ENCODE data around the gene TFIP11.

Gene TFIP11

DNA sequence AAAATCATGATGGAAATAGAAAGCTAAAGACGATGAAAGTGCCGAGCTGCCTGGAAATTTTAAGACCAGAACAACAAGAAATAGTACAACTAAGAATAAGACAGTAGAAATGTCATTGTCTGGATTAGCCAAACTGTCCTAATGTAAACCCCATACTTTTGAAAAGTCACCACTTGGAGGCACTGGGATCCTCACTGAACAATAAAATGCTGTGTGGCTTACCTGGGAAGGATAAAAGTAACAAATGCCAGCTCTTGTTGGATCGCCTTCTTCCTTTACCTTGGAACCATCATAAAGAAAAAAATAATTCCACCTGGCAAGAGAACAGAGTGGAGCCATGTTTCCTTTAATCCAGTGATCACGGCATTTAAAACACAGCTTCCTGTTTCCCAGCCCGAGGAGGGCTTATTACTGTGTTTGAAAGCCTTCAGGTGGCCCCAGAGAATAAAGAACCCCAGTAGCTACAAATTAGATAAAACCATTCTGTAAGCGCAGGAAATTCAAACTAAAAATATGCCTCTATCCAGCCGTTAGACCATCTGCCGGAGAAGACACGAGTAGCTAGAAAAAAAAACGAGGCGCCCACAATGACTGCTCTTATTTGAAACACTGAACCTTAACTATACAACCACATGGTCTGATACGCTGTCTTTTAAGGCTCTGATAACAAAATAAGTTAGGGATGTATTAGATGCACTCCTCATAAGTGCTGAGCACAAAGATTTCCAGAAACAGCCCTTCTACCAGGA, 33.1 kb downstream of the TFIP11 start:
- no peak for DNase-seq (ENCODE audit: low read depth)

DNA sequence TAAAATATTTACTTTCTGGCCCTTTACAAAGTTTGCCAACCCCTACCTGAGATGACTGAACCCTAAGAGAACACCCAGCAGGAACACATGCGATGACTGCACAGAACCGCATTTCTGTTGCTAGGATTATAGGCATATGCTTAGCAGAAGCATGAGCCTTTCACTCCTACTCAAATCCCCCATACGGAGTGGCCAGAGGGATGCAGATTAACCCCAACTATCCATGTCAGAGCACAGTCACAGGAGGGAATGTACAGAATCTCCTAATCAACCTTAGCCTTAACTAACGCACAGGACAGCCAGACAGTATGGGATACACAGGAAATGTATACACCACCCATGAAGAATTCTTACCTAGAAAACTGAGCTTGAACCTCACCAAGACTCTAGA, 34.9 kb downstream of the TFIP11 start:
- DNase-seq (ENCODE audit: low read depth), result no peak

DNA sequence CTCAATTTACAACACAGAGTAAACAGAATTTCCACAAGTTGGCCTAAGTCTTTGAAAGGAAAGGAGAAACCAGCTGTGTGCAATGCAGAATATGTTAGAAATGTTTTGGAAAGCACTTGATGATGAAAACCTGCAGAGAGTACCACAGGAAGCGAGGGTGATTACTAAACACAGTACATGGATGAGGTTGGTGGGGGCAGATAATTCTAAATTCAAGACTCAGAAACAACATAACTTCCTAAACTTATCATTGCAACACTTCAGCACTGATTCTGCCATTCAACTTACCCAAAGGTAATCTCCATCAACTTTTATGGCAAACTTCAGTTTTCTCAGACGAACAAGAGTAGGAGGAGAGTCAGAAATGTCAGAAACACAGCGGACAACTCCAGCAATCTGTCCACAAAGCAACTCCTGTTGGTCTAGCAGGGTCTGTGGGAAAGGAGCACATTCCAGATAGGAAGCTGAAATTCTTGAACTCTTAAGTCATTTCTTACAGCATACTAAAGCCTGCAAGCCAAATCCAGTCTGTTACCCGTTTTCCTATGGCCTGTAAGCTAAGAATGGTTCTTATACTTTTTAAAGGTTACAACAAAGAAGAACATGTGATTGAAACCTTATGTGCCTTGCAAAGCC, 35.5 kb downstream of the TFIP11 start:
- DNase-seq (ENCODE audit: low read depth), result no peak

DNA sequence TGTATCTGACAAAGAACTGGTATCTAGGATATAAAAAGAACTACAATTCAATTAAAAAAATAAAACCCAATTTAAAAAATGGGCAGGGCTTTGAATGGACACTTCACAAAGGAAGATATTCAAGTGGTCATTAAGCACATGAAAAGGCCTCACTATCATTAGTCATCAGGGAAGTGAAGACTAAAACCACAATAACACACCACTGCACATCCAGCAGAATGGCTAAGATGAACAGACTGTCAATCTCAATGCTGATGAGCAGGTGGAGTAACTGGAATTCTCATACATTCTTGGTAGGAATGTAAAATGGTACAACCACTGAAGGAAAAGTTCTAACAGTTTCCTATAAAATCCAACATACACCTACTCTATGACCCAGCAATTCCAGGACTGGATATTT, 37.6 kb downstream of the TFIP11 start:
- no peak for DNase-seq (ENCODE audit: low read depth)

DNA sequence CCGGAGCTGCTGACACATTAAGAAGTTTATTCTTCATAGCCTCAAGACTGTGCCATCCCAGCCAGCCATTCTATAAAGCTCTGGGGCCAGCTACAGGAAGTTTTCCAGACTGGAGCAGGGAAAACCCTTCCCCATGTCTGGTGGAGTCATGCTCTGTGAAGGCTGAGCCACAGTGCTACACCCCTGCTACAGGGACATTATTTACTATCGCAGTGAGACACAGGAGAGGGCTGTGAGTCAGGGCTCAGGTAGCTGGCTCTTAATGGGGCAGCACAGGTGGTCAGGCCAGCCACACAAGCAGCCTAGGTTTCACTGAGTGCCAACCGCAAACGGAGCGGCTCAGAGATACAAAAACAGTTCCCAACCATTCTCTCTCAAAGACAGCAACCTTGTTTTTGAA, 40.8 kb downstream of the TFIP11 start:
- DNase-seq (ENCODE audit: low read depth), result no peak

DNA sequence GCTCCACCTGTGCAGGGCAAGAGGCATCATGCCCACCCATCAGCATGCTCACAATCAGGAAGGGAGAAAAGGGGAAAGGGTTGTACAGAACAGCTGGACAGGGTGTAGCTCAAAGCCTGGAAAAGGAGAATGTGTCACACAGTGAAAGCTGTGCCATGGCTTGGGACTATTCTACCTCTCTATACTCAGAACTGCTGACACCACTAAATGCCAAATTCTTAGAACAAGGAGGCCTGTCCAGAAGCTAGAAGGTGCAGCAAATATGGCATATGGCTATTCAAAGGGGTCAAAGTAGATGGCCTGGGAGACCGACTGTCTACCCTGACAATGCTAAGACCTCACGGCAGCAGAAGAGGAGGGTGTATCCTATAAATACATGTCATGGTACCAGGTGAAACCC, 41.5 kb downstream of the TFIP11 start:
- DNase-seq (ENCODE audit: low read depth), result no peak

DNA sequence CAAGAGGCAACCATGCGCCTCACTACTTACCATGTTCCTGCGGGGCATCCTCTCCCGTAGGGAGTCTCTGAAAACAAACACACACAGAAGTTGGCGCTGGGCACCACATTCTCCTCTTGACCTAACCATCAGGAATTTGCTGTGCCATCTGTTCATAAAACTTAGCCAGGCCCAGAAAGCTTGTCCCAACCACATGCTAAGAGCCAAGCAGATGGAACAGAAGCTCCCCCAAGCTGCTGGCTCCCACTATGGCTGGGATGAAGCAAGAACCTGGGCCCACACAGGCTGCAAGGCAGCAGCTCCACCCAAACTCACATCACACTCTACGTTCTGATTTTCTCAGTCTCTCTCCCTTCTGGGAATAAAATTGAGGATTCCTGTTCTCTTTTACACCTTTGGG, 46.1 kb downstream of the TFIP11 start:
- no peak for DNase-seq (ENCODE audit: low read depth)

DNA sequence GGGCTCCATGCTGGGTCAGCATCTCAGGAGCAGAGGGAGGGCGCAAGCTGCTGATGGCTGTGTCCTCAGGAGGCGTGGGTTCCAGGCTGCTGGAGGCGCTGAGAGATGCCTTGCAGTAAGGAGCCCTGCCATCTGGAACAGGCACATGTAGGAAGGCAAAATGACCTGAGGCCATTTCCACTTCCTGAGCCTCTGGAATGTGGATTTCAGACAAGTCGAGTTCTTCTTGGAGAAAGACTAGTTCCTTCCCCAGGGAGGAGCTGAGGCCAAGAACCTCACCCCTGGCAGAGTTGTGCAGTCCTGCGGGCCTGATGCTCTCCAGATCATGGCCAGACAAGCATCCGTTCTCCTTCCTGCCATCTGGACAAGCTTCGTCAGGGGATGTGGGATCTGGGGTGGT, 48.0 kb downstream of the TFIP11 start:
- no peak for DNase-seq (ENCODE audit: low read depth)

DNA sequence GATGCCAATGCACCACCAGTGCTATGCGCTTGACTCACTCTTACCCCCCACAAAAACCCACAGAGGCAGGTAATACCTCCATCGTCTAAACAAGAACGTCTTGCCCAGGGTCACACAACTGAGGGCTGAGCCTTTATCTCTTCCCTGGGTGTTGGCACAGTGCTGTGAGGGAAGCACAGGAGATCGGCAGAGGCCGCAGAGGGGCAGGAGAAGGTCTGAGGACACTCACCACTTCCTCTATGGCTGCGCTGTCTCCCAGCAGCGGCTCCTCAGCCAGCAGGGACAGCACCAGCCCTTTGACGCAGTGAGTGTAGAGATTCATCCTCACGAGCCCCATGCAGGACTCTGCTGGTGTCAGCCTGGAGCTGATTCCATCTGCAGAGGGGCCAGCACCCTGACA, 48.6 kb downstream of the TFIP11 start:
- DNase-seq (ENCODE audit: low read depth), result no peak

DNA sequence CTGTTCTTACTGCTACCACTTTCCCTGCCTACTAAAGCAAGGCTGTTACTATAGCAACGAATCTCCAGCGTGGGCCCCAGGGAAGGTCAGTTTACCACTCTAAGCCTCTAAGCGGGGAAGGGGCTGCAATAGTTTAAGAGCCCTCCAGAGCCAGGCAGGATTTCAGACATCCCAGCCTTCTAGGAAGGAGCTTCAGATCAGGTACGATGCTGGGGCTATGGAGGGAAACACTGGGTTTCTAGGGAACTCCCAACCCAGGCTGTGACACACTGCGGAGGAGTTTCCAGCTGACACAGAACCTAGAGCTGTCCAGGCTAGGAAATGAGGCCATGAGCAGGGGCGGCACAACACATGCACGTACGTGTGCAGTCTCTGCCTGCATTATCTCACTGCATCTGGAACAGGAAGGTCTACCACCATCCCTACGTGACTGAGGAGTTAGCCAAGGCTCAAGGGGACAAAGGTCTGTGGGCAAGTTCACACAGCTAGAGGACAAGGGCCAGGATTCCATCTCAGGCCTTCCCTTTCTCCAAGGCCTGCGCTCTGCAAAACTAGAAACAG, 49.1 kb downstream of the TFIP11 start:
- DNase-seq (ENCODE audit: low read depth), result no peak

DNA sequence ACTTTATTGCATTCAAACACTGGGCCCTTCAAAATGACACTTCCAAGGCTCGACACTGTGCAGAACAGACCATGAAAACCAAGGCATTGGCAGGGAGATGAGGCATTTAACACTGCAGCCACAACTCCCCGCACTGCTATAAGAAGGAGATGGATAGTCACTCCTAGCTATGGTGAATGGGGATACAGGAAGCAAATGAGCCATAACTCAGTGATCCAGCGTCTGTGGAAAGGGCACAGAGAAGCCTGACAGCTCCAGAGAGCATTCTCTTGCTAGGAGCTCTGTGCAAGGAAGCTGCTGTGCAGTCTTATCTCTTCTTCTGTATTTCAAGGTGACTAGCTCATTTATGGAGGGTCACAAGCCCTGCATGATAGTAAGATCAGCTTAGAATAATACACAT, 49.6 kb downstream of the TFIP11 start:
- no peak for DNase-seq (ENCODE audit: low read depth)

DNA sequence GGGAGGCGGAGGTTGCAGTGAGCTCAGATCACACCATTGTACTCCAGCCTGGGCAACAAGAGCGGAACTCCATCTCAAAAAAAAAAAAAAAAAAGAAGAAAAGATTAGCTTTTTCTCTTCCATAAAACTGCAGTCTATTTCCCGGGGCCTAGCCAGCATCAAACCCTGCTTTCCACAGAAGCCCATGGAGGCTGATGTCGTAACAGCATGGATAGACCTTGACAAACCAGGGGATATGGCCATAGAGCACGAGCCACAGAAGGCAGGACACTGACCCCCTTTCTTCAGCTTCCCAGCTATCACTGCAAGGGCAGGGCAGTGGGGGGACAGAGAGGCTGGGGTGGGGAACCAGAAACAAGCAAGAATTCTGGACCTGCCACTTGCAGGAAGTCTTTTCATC, 50.2 kb downstream of the TFIP11 start:
- no peak for DNase-seq (ENCODE audit: low read depth)

DNA sequence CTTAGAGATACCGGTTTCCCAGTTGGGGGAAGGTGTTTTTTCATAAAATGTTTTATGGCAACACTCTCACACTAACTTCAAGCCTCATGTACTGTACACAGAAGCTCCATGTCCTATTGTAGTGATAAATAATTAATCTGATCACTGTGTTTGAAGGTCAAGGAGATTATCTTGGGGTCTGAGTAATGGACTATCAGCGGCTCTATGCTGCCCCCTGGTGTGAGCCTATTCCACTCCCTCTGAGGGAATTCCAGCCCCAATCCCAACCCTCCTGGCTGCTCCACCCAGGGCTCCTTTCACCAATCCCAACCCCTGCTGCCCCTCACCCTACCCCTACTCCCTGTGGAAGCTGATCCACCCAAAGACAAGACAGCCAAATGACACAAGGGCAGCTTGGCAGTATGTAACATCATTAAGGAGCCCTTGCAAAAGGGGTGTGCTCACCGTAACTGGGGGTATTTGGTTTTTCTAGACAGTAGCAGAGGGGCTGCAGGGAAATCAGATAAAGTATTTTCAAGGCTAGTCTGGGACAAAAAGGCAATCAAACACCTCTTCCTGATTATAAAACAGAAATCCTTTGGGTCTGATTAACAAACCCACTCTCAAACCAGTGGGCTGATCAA, 51.0 kb downstream of the TFIP11 start:
- no peak for DNase-seq (ENCODE audit: low read depth)

DNA sequence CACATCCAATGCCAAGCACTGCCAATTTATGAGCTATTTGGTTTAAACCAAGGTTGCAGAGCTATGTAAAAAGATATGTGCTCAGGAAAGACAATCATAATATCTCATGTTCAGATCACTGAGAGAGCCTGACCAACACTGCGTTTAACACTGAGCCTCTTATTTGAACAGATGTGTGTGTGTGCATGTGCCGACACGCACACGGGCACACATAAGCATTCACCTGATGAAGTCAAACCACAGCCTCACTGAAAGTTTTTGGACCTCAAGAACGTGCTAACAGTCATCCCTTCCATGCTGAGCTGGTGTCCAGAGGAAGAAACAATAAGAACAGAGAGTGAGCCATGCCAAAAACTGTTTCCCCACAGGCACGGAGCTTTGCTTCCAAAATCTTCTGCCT, 52.1 kb downstream of the TFIP11 start:
- DNase-seq (ENCODE audit: low read depth), result no peak

DNA sequence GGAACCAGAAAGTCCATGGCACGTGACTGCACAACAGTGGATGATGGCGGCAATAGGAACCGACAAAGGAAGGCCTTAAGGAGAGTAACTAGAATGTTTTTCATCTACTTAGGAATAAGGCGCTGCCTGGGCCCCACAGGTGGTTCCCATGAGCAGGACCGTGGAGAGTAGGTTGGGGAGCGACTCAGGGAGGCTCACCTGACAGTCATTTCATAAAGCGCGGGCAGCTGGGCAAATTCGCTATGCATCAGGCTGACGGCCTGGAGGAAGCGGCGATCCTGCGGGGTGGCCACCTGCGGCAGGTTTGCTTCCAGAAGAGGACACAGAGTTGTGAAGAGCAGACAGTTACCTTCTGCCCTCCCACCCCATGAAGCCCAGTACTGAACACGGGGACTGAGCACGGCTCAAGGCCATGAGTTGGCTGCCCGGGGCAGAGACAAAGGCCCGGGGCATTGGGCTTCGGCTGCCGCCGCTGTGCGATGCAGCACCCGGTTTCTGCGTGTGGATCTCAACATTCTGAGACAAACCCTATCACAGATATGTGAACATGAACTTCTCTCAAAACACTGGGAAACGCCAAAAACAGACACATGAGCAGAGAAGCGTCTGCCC, 54.5 kb downstream of the TFIP11 start:
- DNase-seq (ENCODE audit: low read depth), result no peak

DNA sequence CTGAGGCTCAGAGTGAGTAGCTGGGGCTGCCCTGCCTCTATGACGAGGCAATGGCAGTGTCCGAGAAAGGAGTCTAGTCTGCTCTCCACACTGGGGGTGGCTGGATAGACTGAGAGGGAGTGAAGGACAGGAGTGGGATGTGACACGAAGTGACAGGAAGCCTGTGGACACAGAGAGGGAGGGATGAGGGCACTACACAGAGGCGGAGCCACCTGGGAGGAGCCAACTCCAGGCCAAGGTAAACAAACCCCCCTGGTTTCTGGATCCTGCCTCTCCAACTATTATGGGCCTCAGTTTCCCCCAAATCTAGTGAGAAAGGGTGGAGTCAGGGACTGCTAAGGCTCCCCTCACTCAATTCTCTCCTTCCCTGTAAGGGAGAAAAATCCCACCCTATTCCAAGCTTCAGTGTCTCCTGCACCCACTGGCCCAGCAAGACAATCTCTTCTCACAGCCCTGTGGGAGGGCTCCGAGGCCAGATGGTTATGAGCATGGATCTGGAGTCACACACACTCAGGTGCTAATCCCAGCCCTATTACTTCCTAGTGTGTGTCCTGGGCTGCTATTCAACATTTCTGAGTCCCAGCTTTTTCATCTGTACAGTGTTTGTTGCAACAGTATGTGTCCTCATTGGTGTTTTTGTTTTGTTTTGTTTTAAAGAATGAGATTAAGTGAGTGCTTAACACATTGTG, 58.3 kb downstream of the TFIP11 start:
- DNase-seq (ENCODE audit: low read depth), result no peak

DNA sequence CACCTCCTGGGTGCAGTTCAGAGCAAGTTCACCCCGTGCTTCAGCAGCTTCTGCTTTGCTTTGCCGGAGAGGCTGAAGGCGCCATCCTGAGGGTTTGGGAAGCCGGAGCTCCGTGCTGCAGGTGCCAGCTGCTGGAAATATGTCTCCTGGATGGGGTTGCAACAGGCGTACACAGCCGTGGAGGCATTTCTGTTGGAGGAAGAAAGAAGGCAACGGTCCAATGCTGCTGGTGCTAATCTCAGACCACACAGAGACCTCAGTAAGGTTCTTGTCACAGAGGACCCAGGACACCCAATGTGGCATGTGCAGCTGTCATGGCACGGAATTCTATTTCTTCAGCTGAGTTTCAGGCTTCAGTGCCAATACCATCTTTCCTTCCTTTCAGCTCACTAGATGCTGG, 59.1 kb downstream of the TFIP11 start:
- DNase-seq (ENCODE audit: low read depth), result no peak

DNA sequence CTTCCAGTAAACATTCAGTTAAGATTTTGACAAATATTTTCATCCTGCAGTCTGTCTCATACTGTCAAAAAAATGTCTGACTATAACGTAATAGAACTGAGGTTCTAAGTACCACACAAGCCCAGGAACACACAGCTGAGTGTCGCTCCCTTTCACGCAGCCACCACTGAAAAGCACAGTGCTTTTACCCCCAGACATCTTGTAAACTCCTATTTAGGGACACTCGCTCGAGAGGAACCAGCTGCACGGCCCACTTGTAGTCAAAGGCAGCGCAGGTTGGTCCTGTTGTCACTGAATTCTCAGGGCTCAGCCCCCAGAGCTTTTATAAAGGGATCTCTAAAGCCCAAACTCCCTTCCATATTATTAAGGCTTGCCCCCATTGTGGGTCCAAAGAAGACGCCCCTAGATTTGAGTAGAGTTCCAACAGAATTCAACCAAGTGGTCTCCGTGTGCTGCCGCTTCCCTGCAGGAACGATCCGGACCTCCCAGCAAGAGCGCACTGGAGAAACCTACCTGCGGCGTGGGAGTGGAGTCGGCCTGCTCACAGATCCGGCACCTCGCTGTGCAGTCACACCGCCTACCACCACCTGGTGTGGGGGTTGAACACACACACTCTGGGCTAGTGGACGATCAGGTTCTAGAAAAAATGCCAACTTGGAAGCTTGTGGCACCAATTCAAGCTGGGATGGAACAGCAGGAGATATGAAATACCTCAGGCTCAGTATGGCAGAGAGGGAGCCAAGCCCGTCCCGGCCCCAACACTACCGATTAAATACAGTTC, 59.8 kb downstream of the TFIP11 start:
- DNase-seq (ENCODE audit: low read depth), result no peak

DNA sequence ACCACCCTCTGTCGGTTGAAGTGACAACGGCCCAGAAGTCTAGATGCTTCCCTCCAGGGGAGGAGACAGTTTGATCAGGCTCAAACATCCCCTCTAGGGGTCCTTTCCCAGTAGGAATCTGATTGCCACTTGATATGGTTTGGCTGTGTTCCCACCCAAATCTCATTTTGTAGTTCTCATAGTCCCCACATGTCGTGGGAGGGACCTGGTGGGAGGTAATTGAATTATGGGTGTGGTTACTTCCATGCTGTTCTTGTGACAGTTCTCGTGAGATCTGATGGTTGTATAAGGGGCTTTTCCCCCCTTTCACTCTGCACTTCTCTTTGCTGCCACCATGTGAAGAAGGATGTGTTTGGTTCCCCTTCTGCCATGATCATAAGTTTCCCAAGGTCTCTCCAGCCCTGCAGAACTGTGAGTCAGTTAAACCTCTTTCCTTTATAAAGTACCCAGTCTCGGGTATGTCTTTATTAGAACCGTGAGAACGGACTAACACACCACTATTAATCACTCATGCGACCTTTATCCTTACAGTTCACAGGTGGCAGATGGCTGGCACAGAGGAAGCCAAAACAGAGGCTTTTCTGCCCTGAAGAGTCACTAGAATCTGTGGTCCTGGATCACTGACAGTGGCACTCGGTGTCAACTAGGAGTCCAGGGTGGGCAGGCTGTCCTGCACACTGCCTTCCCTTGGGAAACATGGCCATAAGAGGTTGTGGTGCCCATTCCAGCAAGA, 61.7 kb downstream of the TFIP11 start:
- no peak for DNase-seq (ENCODE audit: low read depth)

DNA sequence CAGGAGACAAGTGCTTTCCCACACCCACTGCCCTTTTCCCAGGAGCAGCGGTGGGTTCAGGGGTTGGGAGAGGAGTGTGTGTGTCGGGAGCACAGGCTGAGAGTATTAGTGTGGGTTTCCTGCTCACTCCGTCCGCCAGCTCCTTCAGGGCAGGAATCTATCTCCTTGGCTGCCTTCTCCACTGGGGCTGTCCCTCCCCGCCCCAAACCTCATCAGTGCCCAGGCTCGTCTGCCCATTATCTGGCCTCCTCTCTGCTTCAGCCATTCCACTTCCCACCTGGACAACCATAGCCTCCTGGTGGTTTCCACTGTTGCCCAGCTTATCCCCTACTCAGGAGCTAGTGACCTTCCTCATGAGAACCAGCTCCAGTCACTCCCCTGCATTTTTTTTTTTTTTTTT, 63.3 kb downstream of the TFIP11 start:
- no peak for DNase-seq (ENCODE audit: low read depth)

DNA sequence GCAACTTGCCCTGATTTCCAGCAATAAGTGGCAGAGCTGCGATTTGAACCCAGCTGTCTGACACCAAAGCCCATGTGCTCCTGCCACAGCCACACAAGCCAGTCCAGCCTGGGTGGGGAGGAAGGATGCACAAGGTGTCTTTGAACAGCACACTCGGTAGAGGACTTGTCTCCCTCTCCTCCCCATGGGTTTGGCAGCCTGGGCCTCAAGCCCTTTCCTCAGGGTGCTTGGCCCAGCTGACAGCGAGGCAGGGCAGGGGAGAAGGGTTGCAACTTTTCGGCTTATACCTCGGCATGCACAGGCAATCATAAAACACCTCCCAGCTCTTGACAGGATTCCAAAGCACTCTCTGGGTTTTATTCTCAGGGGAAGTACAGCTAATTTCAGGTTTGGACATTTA, 63.9 kb downstream of the TFIP11 start:
- DNase-seq (ENCODE audit: low read depth), result no peak

All from stimulated activated CD8-positive, alpha-beta memory T cell treated with anti-CD3 and anti-CD28 coated beads, Interleukin-15, amount 100 ng/mL, for 24 hours (primary cell).